Liver (tissue), 9 donors: ENCODE results near the gene RASA1. TPM values are rescaled to one million over a fixed set of nuclear protein-coding genes. Genes with fewer than 3 reads are reported as not detected.

ENCODE experiments used
- DNase-seq: peaks from one replicate; pipeline ENCODE4 v3.0.0-alpha.2; 2017; ENCODE audit warnings: low spot score
- H3K27ac ChIP-seq, 2 donors: one replicate each; pipeline ENCODE4 v1.7.0; 2013; ENCODE audit warnings: inconsistent platforms in 2 of 2, low read length in 2 of 2, control low read depth in 1 of 2, low read depth in 1 of 2, mild to moderate bottlenecking in 1 of 2
- H3K27me3 ChIP-seq, 4 donors: one replicate each; pipeline versions ENCODE4 v1.6.1 to v1.7.0; 2013; ENCODE audit warnings: low read length in 3 of 4, inconsistent platforms in 1 of 4, mild to moderate bottlenecking in 1 of 4, moderate library complexity in 1 of 4; ENCODE audit not compliant: control insufficient read depth in 4 of 4, insufficient read depth in 4 of 4
- H3K36me3 ChIP-seq, 4 donors: one replicate each; pipeline versions ENCODE4 v1.6.1 to v1.7.0; 2013; ENCODE audit warnings: low read length in 3 of 4, mild to moderate bottlenecking in 3 of 4, low read depth in 1 of 4, moderate library complexity in 1 of 4; ENCODE audit not compliant: control insufficient read depth in 4 of 4, insufficient read depth in 3 of 4
- H3K4me1 ChIP-seq, 4 donors: one replicate each; pipeline versions ENCODE4 v1.6.1 to v1.7.0; 2013; ENCODE audit warnings: low read length in 3 of 4, mild to moderate bottlenecking in 3 of 4, moderate library complexity in 1 of 4; ENCODE audit not compliant: control insufficient read depth in 4 of 4, insufficient read depth in 4 of 4
- H3K4me3 ChIP-seq, 3 donors: one replicate each; pipeline versions ENCODE4 v1.6.1 to v1.7.0; 2013; ENCODE audit warnings: low read length in 3 of 3, control low read depth in 1 of 3, low read depth in 1 of 3, mild to moderate bottlenecking in 1 of 3
- H3K9ac ChIP-seq, 2 donors: one replicate each; pipeline ENCODE4 v1.7.0; 2013; ENCODE audit warnings: low read length in 2 of 2, mild to moderate bottlenecking in 2 of 2, moderate library complexity in 2 of 2, control low read depth in 1 of 2, low read depth in 1 of 2
- H3K9me3 ChIP-seq, 4 donors: one replicate each; pipeline versions ENCODE4 v1.6.1 to v1.7.0; 2013; ENCODE audit warnings: low read length in 3 of 4; ENCODE audit not compliant: control insufficient read depth in 4 of 4
- EGR1 ChIP-seq, 2 donors: IDR thresholded peaks; 2 replicates each; pipeline ENCODE4 v1.6.1; 2016 to 2018; ENCODE audit warnings: antibody characterized with exemption in 2 of 2, low read depth in 2 of 2
- FOXA1 ChIP-seq: IDR thresholded peaks from 2 replicates; pipeline ENCODE4 v1.6.1; 2016; ENCODE audit warnings: antibody characterized with exemption
- FOXA2 ChIP-seq: IDR thresholded peaks from 2 replicates; pipeline ENCODE4 v1.6.1; 2016; ENCODE audit warnings: antibody characterized with exemption
- GABPA ChIP-seq, 2 donors: IDR thresholded peaks in 1 of 2; conservative IDR thresholded peaks in 1 of 2; 2 replicates each; pipeline ENCODE4 v1.6.1; 2016; ENCODE audit warnings: antibody characterized with exemption in 2 of 2, mild to moderate bottlenecking in 1 of 2, moderate library complexity in 1 of 2
- HNF4A ChIP-seq, 2 donors: conservative IDR thresholded peaks; 2 replicates each; pipeline ENCODE4 v1.6.1; 2016; ENCODE audit warnings: antibody characterized with exemption in 2 of 2, mild to moderate bottlenecking in 2 of 2
- HNF4G ChIP-seq: IDR thresholded peaks from 2 replicates; pipeline ENCODE4 v1.6.1; 2016; ENCODE audit warnings: antibody characterized with exemption
- JUND ChIP-seq, 2 donors: IDR thresholded peaks; 2 replicates each; pipeline ENCODE4 v1.6.1; 2016; ENCODE audit warnings: antibody characterized with exemption in 2 of 2
- NR2F2 ChIP-seq: IDR thresholded peaks from 2 replicates; pipeline ENCODE4 v1.6.1; 2016; ENCODE audit warnings: antibody characterized with exemption
- RAD21 ChIP-seq, 2 donors: IDR thresholded peaks; 2 replicates each; pipeline ENCODE4 v1.6.1; 2016; ENCODE audit warnings: antibody characterized with exemption in 2 of 2, mild to moderate bottlenecking in 2 of 2
- RXRA ChIP-seq, 2 donors: IDR thresholded peaks; 2 replicates each; pipeline ENCODE4 v1.6.1; 2017 to 2018; ENCODE audit warnings: antibody characterized with exemption in 2 of 2, mild to moderate bottlenecking in 1 of 2
- SP1 ChIP-seq: IDR thresholded peaks from 2 replicates; pipeline ENCODE4 v1.6.1; 2018; ENCODE audit warnings: antibody characterized with exemption, mild to moderate bottlenecking
- TAF1 ChIP-seq: conservative IDR thresholded peaks from 2 replicates; pipeline ENCODE4 v1.6.1; 2016; ENCODE audit warnings: antibody characterized with exemption, mild to moderate bottlenecking
- YY1 ChIP-seq: IDR thresholded peaks from 2 replicates; pipeline ENCODE4 v1.6.1; 2016; ENCODE audit warnings: antibody characterized with exemption, mild to moderate bottlenecking
- WGBS: extraction: QIAGEN DNeasy Blood & Tissue Kit; methylation state at CpG from one replicate; pipeline ENCODE4 v1.1.7; 2013; 5-methylcytosine and 5-hydroxymethylcytosine counted together
- polyA plus RNA-seq, 2 donors: library from polyadenylated mRNA; stranded (reverse) in 1 of 2; unstranded in 1 of 2; fragments of 200-250 nt in 1 of 2; fragments of >200 nt in 1 of 2; fragmentation: Nextera tagmentation in 1 of 2; extraction: Ambion mirVana in 1 of 2; gene quantifications; one replicate each; pipeline versions ENCODE4 v1.2.1 to v1.2.3, GENCODE V29; 2013 to 2015
- total RNA-seq, 2 donors: library from RNA; depleted of rRNA; stranded (reverse); fragments of >200 nt; gene quantifications; one replicate each; pipeline ENCODE4 v1.2.3, GENCODE V29; 2014
- TF ChIP-seq, protein P1 (sequence below): IDR thresholded peaks from 2 replicates; pipeline ENCODE4 v1.6.1; 2016; ENCODE audit warnings: antibody characterized with exemption
- TF ChIP-seq, protein P2 (sequence below): fragments of 150-350 bp; IDR thresholded peaks from 2 replicates; pipeline ENCODE4 v1.5.1; 2017; ENCODE audit warnings: improper control_type of control experiment, low read depth, low read length; ENCODE audit not compliant: missing input control
- TF ChIP-seq, protein P3 (sequence below): IDR thresholded peaks from 2 replicates; pipeline ENCODE4 v1.6.1; 2016; ENCODE audit warnings: antibody characterized with exemption, mild to moderate bottlenecking
- TF ChIP-seq, protein P4 (sequence below): IDR thresholded peaks from 2 replicates; pipeline ENCODE4 v1.6.1; 2016; ENCODE audit warnings: antibody characterized with exemption
- TF ChIP-seq, protein P5 (sequence below): IDR thresholded peaks from 2 replicates; pipeline ENCODE4 v1.6.1; 2016; ENCODE audit warnings: antibody characterized with exemption
- donor health status: healthy.
- donor health status: healthy.
- donor health status: healthy.
- donor health status: healthy.
- donor health status: healthy.

RASA1 gene
- total RNA-seq (10 to 100 TPM in 1 of 2 donors, 1 to 10 TPM in 1; 8.4 to 18.1 TPM), polyA plus RNA-seq (1 to 10 TPM; 3.7 to 5.6 TPM)

DNA sequence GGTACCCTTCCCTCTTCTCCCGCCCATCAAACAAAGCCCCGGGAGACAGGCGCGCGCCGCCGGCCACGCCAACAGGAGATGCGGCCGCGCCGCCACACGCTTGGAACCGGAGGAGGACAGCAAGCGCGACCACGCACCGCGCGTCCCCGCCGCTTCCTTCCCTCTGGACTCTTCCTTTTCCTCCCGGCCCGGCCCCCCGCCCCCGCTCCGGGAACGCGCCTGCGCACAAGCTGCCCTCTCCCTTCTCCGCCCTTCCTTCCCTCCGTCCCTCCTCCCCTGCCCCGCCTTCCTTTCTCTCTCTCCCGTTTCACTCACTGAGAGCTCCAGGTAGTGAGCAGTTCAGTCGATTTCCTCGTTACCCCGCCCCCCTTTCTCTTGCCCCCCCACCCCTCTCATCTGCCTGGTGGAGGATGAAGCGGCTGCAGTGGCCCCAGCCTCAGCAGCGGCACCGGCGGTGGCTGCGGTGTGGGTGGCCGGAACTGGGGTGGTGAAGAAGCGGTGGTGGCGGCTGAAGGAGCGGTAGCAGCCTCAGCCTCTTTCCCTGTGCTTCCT lies at the start of gene RASA1:
TSS of gene RASA1 (plus strand) at position 310 of the 552 bp plus-strand sequence. CDS start 569 bp downstream, outside the sequence.
- Histone ChIP-seq H3K4me1 (peaks cover 0 to 19% (median 9%) of the 10 kb centered on the region in 4 donors), H3K27ac (peak within 1 kb of the TSS; percentile 57 to 82), H3K27me3 (no peaks in the 10 kb centered on the region), H3K36me3 (no peaks in the 10 kb centered on the region), H3K9me3 (no peaks in the 10 kb centered on the region), H3K9ac (peak within 1 kb of the TSS; percentile 79 to 92), H3K4me3 (peak within 1 kb of the TSS; percentile 91 to 100 (median 98))
- TF ChIP-seq RAD21 (IDR thresholded peaks at IDR 0.05) = peak in 1 of 2 donors; percentile 24
- TF ChIP-seq HNF4A (conservative IDR thresholded peaks at IDR 0.05) = peak in 1 of 2 donors; percentile 11
- TF ChIP-seq HNF4G = no peak
- TF ChIP-seq, protein P1, sequence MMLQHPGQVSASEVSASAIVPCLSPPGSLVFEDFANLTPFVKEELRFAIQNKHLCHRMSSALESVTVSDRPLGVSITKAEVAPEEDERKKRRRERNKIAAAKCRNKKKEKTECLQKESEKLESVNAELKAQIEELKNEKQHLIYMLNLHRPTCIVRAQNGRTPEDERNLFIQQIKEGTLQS = no peak
- no peak for TF ChIP-seq RXRA (IDR thresholded peaks at IDR 0.05)
- no peak for TF ChIP-seq FOXA2
- TF ChIP-seq, protein P2, sequence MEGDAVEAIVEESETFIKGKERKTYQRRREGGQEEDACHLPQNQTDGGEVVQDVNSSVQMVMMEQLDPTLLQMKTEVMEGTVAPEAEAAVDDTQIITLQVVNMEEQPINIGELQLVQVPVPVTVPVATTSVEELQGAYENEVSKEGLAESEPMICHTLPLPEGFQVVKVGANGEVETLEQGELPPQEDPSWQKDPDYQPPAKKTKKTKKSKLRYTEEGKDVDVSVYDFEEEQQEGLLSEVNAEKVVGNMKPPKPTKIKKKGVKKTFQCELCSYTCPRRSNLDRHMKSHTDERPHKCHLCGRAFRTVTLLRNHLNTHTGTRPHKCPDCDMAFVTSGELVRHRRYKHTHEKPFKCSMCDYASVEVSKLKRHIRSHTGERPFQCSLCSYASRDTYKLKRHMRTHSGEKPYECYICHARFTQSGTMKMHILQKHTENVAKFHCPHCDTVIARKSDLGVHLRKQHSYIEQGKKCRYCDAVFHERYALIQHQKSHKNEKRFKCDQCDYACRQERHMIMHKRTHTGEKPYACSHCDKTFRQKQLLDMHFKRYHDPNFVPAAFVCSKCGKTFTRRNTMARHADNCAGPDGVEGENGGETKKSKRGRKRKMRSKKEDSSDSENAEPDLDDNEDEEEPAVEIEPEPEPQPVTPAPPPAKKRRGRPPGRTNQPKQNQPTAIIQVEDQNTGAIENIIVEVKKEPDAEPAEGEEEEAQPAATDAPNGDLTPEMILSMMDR = no peak
- TF ChIP-seq NR2F2 = no peak
- peak; percentile 63 for TF ChIP-seq TAF1
- peak; percentile 20 for TF ChIP-seq SP1
- TF ChIP-seq, protein P3, sequence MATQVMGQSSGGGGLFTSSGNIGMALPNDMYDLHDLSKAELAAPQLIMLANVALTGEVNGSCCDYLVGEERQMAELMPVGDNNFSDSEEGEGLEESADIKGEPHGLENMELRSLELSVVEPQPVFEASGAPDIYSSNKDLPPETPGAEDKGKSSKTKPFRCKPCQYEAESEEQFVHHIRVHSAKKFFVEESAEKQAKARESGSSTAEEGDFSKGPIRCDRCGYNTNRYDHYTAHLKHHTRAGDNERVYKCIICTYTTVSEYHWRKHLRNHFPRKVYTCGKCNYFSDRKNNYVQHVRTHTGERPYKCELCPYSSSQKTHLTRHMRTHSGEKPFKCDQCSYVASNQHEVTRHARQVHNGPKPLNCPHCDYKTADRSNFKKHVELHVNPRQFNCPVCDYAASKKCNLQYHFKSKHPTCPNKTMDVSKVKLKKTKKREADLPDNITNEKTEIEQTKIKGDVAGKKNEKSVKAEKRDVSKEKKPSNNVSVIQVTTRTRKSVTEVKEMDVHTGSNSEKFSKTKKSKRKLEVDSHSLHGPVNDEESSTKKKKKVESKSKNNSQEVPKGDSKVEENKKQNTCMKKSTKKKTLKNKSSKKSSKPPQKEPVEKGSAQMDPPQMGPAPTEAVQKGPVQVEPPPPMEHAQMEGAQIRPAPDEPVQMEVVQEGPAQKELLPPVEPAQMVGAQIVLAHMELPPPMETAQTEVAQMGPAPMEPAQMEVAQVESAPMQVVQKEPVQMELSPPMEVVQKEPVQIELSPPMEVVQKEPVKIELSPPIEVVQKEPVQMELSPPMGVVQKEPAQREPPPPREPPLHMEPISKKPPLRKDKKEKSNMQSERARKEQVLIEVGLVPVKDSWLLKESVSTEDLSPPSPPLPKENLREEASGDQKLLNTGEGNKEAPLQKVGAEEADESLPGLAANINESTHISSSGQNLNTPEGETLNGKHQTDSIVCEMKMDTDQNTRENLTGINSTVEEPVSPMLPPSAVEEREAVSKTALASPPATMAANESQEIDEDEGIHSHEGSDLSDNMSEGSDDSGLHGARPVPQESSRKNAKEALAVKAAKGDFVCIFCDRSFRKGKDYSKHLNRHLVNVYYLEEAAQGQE = peak; percentile 79
- no peak for TF ChIP-seq FOXA1
- TF ChIP-seq, protein P4, sequence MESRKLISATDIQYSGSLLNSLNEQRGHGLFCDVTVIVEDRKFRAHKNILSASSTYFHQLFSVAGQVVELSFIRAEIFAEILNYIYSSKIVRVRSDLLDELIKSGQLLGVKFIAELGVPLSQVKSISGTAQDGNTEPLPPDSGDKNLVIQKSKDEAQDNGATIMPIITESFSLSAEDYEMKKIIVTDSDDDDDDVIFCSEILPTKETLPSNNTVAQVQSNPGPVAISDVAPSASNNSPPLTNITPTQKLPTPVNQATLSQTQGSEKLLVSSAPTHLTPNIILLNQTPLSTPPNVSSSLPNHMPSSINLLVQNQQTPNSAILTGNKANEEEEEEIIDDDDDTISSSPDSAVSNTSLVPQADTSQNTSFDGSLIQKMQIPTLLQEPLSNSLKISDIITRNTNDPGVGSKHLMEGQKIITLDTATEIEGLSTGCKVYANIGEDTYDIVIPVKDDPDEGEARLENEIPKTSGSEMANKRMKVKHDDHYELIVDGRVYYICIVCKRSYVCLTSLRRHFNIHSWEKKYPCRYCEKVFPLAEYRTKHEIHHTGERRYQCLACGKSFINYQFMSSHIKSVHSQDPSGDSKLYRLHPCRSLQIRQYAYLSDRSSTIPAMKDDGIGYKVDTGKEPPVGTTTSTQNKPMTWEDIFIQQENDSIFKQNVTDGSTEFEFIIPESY = no peak
- peak; percentile 98 to 100 for TF ChIP-seq EGR1 (IDR thresholded peaks at IDR 0.05; ENCODE audit: low read depth in 2 of 2)
- no peak for TF ChIP-seq JUND (IDR thresholded peaks at IDR 0.05)
- peak in 1 of 2 donors; percentile 80 for TF ChIP-seq GABPA (IDR thresholded peaks at IDR 0.05 in 1 of 2, conservative IDR thresholded peaks at IDR 0.05 in 1 of 2)
- no peak for TF ChIP-seq YY1
- TF ChIP-seq, protein P5, sequence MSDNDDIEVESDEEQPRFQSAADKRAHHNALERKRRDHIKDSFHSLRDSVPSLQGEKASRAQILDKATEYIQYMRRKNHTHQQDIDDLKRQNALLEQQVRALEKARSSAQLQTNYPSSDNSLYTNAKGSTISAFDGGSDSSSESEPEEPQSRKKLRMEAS = peak; percentile 28
- peak; percentile 90 for DNase-seq
- WGBS = under 1% methylated on average over 46 of the region's 46 CpGs
